ENCODE measurements around the gene TECPR1. TPM values are rescaled to one million over a fixed set of nuclear protein-coding genes. Genes with fewer than 3 reads are reported as not detected.
A peak's percentile ranks its signal among the peaks of the same experiment; 100 is the strongest.

Gene TECPR1
- total RNA-seq, 1 experiment from 2014 or later: 15.3 TPM

DNA sequence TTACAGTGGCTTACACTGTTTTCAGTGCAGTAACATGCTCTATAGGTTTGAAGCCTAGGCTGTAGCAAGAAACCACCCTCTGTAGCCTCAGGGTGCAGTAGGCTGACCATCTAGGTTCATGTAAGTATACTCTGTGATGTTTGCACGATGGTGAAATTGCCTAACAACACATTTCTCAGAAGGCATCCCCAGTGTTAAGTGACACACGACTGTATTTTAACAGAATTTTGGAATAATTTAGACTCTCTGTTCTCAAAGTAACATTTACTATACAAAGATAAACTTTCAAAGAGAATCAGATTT, 85.4 kb downstream of the TECPR1 start:
- peak; percentile 59 for DNase-seq (ENCODE audit: low read depth, low spot score)
- in situ Hi-C loops (cut with HindIII; ENCODE audit: low pct_unique_long_range_greater_than_20kb, low sequenced_read_pairs): no loop called here

DNA sequence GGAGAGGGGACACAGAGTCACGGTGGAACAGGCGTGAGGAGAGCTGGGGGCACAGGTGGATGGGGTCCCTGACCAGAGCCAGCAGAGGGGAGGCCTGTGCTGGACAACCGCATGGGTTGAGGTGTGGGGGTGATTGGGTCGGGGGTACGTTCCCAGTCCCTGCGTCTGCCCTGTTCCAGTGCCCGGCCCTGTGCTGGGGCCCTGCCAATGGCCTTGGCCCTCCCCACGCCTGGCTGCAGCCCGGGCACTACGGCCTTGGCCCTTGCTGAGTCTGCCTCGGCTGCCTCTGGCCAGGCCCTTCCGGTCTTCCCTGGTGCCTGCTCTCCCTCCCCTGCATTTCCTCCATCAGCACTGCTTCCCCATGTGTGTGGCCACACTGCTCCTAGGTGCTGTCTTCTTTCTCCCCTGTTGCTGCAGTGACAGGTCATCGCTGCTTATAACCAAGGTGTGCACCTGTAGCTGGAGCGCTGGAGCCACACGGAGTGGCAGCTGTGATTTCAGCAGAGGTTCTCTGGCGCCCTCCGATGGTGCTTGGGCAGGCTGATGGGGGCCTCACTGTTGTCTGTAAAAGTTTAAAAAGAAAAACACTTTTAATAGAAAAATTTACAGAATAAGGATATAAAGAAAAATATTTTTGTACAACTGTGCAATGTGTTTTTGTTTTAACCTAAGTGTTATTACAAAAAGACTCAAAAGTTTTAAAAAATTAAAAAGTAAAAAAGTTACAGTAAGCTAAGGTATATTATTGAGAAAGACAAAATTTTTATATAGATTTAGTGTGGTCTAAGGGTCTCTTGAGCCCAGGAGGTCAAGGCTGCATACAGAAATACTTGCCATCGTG, 86.0 kb downstream of the TECPR1 start:
- in situ Hi-C loops (cut with HindIII; ENCODE audit: low pct_unique_long_range_greater_than_20kb, low sequenced_read_pairs): no loop called here
- peak; percentile 56 for DNase-seq (ENCODE audit: low read depth, low spot score)

Other genes with a start within 250 kb of the TECPR1 start
- gene LMTK2, start 145.4 kb downstream of the TECPR1 start, total RNA-seq (2014; rRNA removed; shearing (Covaris generic)): 8.4 and 9.2 TPM in 2 replicates
- not detected in 2 replicates for gene BHLHA15, start 40.8 kb downstream of the TECPR1 start, total RNA-seq (2014; rRNA removed; shearing (Covaris generic))
- 126 and 184 TPM in 2 replicates for gene BRI3, start 29.5 kb upstream of the TECPR1 start, total RNA-seq (2014; rRNA removed; shearing (Covaris generic))
- gene BAIAP2L1, start 148.9 kb upstream of the TECPR1 start, total RNA-seq (2014; rRNA removed; shearing (Covaris generic)): 18.1 and 20.4 TPM in 2 replicates

Data from SK-MEL-5 (cell line).